ENCODE results near the gene DNAH6. TPM values are rescaled to one million over a fixed set of nuclear protein-coding genes. Genes with fewer than 3 reads are reported as not detected.

The DNAH6 gene
- total and polyA plus RNA-seq, 11 donors: 0.05 to 0.75 (median 0.10) TPM; not detected in 2

DNA sequence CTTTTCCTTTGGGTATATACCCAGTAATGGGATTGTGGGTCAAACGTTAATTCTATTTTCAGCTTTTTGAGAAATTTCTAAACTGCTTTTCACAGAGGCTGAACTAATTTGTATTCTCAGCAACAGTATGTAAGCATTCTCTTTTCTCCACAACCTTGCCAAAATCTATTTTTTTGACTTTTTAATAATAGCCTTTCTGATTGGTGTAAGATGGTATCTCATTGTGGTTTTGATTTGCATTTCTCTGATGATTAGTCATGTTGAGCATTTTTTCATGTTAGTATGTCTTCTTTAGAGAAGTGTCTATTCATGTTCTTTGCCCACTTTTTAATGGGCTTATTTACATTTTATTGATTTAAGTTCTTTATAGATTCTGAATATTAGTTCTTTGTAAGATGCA lies 219.1 kb downstream of the DNAH6 start:
- H3K27ac ChIP-seq: no peak overlapping the region
- 73 to 85% (median 75%) methylated on average over 1 of the region's 1 CpG for WGBS, 4 donors
- no peaks in the 10 kb centered on the region for H3K4me1 ChIP-seq
- no peak overlapping the region for H3K4me3 ChIP-seq
- no peaks in the 10 kb centered on the region for H3K36me3 ChIP-seq
- DNase-seq (no peak), ATAC-seq (no peak)
- H3K27me3 ChIP-seq: no peaks in the 10 kb centered on the region
- TF ChIP-seq, protein P1, sequence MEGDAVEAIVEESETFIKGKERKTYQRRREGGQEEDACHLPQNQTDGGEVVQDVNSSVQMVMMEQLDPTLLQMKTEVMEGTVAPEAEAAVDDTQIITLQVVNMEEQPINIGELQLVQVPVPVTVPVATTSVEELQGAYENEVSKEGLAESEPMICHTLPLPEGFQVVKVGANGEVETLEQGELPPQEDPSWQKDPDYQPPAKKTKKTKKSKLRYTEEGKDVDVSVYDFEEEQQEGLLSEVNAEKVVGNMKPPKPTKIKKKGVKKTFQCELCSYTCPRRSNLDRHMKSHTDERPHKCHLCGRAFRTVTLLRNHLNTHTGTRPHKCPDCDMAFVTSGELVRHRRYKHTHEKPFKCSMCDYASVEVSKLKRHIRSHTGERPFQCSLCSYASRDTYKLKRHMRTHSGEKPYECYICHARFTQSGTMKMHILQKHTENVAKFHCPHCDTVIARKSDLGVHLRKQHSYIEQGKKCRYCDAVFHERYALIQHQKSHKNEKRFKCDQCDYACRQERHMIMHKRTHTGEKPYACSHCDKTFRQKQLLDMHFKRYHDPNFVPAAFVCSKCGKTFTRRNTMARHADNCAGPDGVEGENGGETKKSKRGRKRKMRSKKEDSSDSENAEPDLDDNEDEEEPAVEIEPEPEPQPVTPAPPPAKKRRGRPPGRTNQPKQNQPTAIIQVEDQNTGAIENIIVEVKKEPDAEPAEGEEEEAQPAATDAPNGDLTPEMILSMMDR (IDR thresholded peaks at IDR 0.05): no peak
- TF ChIP-seq POLR2A (IDR thresholded peaks at IDR 0.05): no peak
- intact Hi-C loops (cut with DNase I): no loop called here
- H3K9me3 ChIP-seq: peaks cover 0 to 14% (median 0%) of the 10 kb centered on the region in 12 donors

DNA sequence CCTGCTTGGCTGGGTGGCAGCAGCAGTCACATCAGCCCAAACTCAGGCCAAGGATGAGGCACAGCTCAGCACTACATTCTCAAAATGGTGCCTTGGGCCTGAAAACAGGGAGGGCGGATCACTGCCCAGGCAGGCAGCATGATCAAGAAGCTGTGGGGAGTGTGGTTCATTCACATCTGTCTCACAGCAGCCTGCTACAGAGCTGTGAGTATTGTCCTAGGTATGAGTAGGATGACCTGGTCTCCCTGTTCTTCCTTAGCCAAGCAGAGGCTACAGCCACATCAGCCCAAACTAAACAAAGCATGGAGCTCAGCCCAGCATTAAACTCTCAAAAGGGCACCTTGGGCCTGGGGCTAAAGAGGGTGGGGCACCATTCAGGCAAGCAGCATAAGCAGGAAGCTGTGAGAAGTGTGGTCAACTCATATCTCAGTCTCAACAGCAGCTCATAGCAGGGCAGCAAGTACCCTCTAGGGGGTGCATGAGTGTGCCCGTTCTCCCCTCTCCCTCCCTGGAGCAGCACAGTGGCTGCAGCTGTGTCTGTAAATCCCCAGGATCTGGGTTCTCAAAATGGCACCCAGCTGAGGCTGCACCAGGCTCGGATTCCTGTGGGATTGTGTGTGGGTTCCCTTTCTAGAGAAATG lies 225.0 kb downstream of the DNAH6 start:
- TF ChIP-seq, protein P1 (IDR thresholded peaks at IDR 0.05): peak in 6 of 12 donors; percentile 10 to 27 (median 21)
- TF ChIP-seq POLR2A (IDR thresholded peaks at IDR 0.05): no peak
- intact Hi-C loops (cut with DNase I): loop anchor here in 1 of 10 donors (10.0 kb wide), 1 partner anchor 113 kb away; no protein-coding TSS in a partner anchor
- ATAC-seq (peak in 3 of 4 donors; percentile 41 to 70 (median 49)), DNase-seq (no peak)
- 47 to 60% (median 52%) methylated on average over 1 to 3 of the region's 3 CpGs for WGBS, 4 donors
- Histone ChIP-seq H3K4me1 (no peaks in the 10 kb centered on the region), H3K36me3 (no peaks in the 10 kb centered on the region), H3K27me3 (no peaks in the 10 kb centered on the region), H3K27ac (no peak overlapping the region), H3K9me3 (peaks cover 0 to 9% (median 0%) of the 10 kb centered on the region in 12 donors), H3K4me3 (no peak overlapping the region)

DNA sequence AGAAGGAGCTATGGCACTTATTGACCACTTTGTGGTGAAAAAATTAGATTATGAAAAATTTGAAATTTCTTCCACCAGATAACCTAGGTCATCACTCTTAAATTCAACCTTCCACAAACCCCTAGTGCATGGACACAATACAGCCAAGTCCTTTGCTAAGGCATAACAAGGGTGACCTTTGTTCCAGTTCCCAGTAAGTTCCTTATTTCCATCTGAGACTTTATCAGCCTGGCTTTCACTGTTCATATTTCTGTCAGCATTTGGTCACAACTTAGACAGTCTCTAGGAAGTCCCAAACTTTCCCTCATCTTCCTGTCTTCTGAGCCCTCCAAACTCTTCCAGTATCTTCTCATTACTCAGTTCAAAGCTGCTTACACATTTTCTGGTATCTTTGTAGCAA lies 232.0 kb downstream of the DNAH6 start:
- DNase-seq (no peak), ATAC-seq (no peak)
- TF ChIP-seq POLR2A (IDR thresholded peaks at IDR 0.05): no peak
- TF ChIP-seq, protein P1 (IDR thresholded peaks at IDR 0.05): no peak
- Histone ChIP-seq H3K27me3 (no peaks in the 10 kb centered on the region), H3K4me1 (no peaks in the 10 kb centered on the region), H3K36me3 (no peaks in the 10 kb centered on the region), H3K27ac (no peak overlapping the region), H3K4me3 (no peak overlapping the region), H3K9me3 (no peaks in the 10 kb centered on the region)
- intact Hi-C loops (cut with DNase I): loop anchor here in 1 of 10 donors (10.0 kb wide), 1 partner anchor 106 kb away; no protein-coding TSS in a partner anchor

- intact Hi-C loops (cut with DNase I): loop anchor here in 1 of 10 donors (10.0 kb wide), 1 partner anchor 105 kb away; no protein-coding TSS in a partner anchor
- H3K4me1 ChIP-seq: no peaks in the 10 kb centered on the region
- H3K9me3 ChIP-seq: no peaks in the 10 kb centered on the region
- no peaks in the 10 kb centered on the region for H3K27me3 ChIP-seq
- H3K27ac ChIP-seq: no peak overlapping the region
- H3K4me3 ChIP-seq: no peak overlapping the region
- no peaks in the 10 kb centered on the region for H3K36me3 ChIP-seq
- TF ChIP-seq, protein P1 (IDR thresholded peaks at IDR 0.05): no peak
- TF ChIP-seq POLR2A (IDR thresholded peaks at IDR 0.05): no peak
- DNase-seq (no peak), ATAC-seq (no peak)
Observed at GRCh38 chr2:84749442-84749841, 233.1 kb downstream of the DNAH6 start.

Measured in heart left ventricle (tissue), 16 donors.